Uterus (tissue), 2 donors: Measurements from ENCODE around the gene RPL18.

ENCODE experiments used
- POLR2A ChIP-seq, 2 donors: fragments of 450-650 bp; IDR thresholded peaks; one replicate each; pipeline ENCODE4 v1.6.1; 2016; ENCODE audit warnings: antibody characterized with exemption in 2 of 2, mild to moderate bottlenecking in 1 of 2, moderate library complexity in 1 of 2
- TF ChIP-seq, protein P1 (sequence below), 4 experiments: fragments of 200-600 bp in 2 of 4; fragments of 450-650 bp in 2 of 4; sonication (generic) in 2 of 4; IDR thresholded peaks; one replicate each; pipeline ENCODE4 v1.5.1; 2016 to 2019; ENCODE audit warnings: antibody characterized with exemption in 4 of 4, mild to moderate bottlenecking in 2 of 4, moderate library complexity in 1 of 4

DNA sequence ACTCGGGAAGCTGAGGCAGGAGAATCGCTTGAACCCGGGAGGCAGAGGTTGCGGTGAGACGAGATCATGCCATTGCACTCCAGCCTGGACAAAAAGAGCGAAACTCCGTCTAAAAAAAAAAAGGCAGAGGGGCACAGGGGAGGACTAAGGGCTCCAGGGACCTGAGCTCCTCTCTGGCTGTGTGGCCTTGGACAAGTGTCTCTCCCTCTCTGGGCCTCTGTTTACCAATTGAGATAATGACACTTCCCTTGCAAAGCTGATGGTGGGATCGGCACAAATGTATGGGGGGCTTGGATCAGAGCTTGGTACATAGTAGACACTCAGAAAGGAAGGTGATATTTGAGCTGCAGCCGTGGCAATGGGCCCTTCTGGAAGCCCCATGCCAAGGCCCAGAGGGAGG, 23.8 kb downstream of the RPL18 start:
- TF ChIP-seq POLR2A (IDR thresholded peaks at IDR 0.05), result no peak
- TF ChIP-seq, protein P1, sequence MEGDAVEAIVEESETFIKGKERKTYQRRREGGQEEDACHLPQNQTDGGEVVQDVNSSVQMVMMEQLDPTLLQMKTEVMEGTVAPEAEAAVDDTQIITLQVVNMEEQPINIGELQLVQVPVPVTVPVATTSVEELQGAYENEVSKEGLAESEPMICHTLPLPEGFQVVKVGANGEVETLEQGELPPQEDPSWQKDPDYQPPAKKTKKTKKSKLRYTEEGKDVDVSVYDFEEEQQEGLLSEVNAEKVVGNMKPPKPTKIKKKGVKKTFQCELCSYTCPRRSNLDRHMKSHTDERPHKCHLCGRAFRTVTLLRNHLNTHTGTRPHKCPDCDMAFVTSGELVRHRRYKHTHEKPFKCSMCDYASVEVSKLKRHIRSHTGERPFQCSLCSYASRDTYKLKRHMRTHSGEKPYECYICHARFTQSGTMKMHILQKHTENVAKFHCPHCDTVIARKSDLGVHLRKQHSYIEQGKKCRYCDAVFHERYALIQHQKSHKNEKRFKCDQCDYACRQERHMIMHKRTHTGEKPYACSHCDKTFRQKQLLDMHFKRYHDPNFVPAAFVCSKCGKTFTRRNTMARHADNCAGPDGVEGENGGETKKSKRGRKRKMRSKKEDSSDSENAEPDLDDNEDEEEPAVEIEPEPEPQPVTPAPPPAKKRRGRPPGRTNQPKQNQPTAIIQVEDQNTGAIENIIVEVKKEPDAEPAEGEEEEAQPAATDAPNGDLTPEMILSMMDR (IDR thresholded peaks at IDR 0.05), result no peak
